ENCODE measurements around the gene ARID3A.

Gene ARID3A

GRCh38 chr19:963486-963951 is 37.7 kb downstream of the ARID3A start:
- DNase-seq, result no peak

- no peak for DNase-seq
These were observed 38.3 kb downstream of the ARID3A start for GRCh38 chr19:964116-964520.

GRCh38 chr19:964761-965694 is 39.2 kb downstream of the ARID3A start:
- DNase-seq, result no peak

- no peak for DNase-seq
These were observed 40.8 kb downstream of the ARID3A start for GRCh38 chr19:966485-967088.

- DNase-seq, result no peak
These were observed 44.9 kb downstream of the ARID3A start for GRCh38 chr19:970695-971094.

DNA sequence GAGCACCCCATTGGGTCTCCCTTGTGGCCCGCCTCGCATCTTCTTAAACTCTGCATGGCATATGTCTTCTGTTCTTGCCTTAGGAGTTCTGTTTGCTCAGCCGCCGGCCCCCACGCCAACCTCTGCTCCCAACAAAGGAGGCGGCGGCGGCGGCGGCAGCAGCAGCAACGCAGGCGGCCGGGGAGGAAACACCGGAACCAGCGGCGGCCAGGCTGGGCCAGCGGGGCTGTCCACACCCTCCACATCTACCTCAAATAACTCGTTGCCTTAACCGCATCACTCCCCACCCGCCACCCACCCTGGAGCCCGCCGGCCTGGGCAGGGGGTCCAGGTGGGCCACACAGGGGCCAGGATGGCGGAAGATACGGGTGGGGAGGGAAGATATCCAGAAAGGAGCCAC is 46.0 kb downstream of the ARID3A start:
- DNase-seq, result no peak

DNA sequence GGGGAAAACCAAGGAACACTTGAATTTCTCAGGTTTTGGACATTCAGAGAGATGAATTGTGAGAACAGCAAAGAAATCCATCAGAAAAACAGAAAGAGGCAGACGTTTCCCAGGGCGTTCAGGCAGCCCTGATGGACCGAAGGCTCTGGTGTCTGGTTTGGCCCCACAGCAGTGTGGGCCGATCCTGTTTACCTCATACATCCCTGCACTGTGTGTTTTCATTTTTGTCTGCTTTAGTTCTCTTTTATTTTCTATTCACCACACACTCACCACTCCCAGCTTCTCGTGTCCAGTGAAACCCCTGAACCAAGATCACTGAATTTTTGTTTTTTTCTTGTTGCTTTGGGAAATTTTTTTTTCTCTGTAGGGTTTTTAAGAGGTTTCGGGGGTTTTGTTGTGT is 46.4 kb downstream of the ARID3A start:
- no peak for DNase-seq

DNA sequence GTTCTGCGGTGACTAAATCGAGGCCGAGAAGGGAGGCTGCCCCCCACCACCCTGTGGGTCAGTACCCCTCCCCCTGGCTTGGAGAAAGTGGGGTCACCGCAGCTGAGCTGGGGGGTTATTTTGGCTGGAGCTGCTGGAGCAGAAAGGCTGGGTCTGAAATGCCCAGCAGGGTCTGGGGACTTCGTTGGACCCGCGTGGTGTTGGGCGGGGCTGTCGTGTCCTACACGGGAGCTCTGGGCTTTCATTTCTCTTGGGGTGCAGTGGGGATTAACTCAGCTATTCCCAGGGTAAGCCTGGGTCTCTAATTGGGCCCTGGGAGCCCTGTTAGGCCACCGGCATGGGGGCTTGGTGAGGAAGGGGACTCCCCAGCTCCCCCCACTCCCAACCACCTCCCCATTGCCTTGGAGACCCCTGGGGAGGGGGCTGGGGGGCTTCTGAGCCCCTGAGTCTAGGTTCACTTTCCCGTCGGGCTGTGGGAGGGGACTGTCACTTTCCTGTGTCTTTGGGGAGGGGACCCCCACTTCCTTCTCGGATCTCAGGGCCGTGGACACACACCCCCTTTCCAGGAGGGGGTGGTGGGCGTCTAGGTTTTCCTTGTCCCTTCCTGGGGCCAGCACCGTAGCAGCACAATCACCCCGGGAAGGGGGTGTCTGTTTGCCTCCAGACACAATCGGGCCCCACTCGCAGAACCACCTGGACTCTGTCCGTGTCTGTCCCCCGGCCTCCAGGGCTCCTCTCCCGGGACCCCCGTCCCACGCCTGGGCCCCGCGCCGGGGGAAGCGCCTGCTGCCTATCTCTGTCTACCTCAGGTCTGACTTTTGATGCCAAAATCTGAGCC is 48.1 kb downstream of the ARID3A start:
- no peak for DNase-seq

DNA sequence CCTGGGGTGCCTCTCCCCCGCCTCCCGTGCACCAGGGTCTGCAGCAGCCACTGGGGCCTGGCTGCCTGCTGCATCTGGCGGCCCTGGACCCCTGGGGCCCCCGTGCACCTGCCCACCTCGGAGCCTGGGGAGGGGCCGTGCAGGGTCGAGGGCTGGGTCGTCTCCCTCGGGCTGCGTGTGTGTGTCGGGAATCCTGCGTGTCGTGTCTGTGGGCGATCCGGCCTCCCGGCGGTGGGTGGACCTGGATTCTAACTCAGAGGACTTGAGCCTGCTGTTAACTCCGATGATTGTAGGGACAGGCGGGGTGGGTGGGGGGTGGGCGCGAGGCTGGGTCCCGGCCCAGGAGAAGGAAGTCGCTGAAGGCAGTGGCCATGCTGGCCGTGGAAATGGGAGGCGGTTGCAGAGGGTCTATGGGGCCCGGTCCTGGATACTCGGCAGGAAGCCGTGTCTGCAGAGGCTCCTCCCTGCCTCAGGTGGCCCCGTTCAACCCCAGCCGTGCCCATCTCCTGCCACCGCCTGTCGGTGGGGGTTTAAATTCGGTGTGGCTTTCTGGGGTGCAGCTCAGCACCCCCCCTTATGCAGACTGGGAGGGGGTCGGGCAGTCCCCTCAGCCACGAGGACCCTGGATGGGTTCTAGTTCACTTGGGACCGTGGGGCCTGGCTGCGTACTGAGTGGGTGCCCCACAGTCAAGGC is 48.9 kb downstream of the ARID3A start:
- no peak for DNase-seq

- no peak for DNase-seq
These were observed 50.6 kb downstream of the ARID3A start for GRCh38 chr19:976476-976875.

DNA sequence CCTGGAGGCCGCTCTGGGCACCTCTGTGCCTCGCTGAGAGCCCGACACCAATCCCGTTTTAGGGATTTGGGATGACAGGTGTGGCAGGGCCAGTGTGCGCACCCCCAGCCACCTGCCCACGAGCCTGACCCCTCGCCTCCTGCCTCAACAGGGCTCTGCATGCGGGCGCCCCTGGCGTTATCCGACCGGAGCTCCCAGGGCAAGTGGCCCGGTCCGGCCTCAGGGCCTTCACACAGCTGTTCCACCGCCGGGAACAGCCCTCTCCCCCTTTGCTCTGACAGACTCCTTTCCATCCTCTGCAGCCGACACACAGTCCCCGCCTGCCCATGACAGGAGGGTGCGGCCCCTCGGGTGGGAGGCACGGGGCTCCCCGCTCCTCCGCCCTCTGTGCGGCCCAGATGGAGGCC is 51.2 kb downstream of the ARID3A start:
- DNase-seq, result no peak

GRCh38 chr19:979318-979741 is 53.5 kb downstream of the ARID3A start:
- DNase-seq, result no peak

DNA sequence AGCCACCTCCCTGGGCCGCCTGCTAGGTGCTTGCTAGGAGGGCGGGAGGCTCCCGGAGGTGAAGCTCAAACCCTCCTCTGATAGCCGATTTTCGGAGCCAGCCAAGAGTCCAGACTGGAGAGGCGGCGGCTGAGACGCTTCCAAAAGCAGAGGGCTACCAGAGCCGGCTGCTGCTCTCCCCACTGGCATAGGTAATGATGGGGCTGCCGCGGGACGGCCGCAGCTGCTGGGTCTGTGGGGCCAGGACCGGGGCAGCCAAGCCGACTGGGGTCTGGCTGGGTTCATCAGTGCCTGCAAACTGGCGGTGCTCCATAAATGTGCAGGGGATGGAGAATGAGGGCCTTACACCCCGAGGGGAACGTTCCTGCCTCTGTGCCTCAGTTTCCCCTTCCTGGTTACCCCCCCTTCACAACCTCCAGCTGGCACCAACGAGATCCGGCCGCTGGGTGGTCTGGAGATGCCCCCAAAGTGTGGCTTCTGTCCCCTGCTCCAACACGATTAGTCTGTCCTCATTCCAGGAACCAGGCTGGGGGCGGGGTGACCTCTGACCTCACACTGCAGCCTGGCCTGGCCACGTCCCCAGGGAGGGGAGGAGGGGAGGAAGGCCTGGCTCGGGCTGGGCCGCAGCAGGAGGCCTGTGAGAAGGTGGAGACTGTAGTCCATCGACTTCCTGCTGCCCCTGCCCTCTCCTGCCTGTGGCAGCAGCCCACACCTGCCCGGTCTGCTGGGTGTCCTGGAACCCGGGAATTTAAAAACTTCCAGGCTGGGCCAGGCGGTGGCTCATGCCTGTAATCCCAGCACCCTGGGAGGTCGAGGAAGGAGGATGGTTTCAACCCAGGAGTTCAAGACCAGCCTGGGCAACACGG is 54.5 kb downstream of the ARID3A start:
- DNase-seq, result no peak

GRCh38 chr19:982567-983170 is 56.8 kb downstream of the ARID3A start:
- peak; percentile 77 for DNase-seq

- DNase-seq, result peak; percentile 83
These were observed 58.5 kb downstream of the ARID3A start, which contains the start of gene WDR18 for GRCh38 chr19:984165-984967. WDR18 (plus strand) TSS chr19:984345; CDS start chr19:984354, 9 bp downstream.

DNA sequence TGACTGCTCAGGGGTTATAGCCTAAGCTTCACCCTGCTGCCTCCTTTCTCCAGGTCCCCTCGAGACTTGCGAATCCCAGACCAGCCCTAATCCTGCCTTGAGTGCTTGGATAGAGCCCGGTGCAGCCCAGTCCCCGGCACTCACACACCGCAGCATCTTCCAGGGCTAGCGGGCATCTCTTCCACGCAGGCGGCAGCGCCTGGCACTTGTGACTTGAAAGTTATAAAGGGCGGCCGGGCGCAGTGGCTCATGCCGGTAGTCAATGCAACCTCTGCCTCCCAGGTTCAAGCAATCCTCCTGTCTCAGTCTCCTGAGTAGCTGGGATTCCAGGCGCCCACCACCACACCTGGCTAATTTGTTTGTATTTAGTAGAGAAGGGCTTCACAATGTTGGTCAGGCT is 60.2 kb downstream of the ARID3A start:
- no peak for DNase-seq

GRCh38 chr19:988081-988480 is 62.2 kb downstream of the ARID3A start:
- DNase-seq, result no peak

DNA sequence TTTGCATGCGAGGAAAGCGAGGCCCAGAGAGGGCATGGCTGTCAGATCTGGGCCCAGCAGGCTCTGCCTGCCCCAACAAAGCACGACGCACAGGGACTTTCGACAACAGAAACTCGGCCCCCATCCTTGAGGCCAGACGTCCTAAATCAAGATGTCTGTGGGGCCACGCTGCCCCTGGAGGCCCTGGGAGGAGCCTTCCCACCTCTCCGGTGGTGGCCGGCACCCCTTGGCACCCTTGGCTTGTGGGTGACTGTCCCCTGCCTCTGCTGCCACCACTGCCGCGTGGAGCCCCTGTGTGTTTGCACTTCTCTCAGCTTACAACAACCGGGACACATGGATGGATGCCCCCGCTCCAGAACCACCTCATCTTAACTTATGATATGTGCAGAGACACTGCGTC is 62.7 kb downstream of the ARID3A start:
- no peak for DNase-seq

DNA sequence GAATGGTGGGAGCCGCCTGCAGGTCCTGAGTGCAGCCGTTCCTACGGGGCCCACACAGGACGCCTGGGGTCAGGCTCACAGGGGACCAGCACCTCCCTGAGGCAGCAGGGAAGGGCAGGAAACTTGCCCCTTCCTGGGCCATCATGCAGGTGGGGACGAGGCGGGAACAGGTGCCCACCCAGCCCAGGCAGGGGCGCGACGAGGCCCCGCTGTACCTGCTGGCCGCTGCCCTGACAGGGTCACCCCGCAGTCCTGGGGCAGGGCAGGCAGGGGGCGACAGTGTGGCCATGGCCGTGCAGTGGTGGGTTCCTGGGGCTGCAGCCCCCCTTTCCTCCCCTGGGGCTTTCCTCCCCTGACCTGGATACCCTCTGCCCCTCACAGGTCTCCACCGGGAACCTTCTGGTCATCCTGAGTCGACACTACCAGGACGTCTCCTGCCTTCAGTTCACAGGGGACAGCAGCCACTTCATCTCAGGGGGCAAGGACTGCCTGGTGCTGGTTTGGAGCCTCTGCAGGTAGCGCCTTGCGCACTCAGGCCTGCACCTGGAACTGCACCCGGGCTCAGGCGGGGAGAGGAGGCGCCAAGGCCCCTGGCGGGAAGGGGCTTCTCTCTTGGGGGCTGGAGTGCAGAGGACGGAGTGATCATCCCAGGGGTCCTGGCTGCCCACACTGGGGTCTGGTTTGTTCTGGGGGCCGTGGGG is 63.7 kb downstream of the ARID3A start:
- no peak for DNase-seq

Measured in T-helper 9 cell (primary cell).